H1 (cell line): ENCODE results near the gene C2orf92.

Source experiments
- CEBPB ChIP-seq: IDR thresholded peaks from 2 replicates; pipeline ENCODE4 v1.6.1; 2012; ENCODE audit warnings: low read depth, low read length
- CREB1 ChIP-seq: IDR thresholded peaks from 2 replicates; pipeline ENCODE4 v1.6.1; 2012; ENCODE audit warnings: inconsistent platforms
- EGR1 ChIP-seq: IDR thresholded peaks from 2 replicates; pipeline ENCODE4 v1.6.1; 2011; ENCODE audit warnings: low read depth, low read length, borderline replicate concordance
- EZH2 ChIP-seq: fragments of 200-600 bp; sonication (generic); IDR thresholded peaks from 2 replicates; pipeline ENCODE4 v1.7.1; 2012; ENCODE audit warnings: low read depth, mild to moderate bottlenecking, moderate library complexity, low read length, inconsistent platforms; ENCODE audit not compliant: severe bottlenecking
- JUN ChIP-seq: IDR thresholded peaks from 2 replicates; pipeline ENCODE4 v1.6.1; 2011; ENCODE audit warnings: low read depth, mild to moderate bottlenecking, improper control_type of control experiment, low read length
- NRF1 ChIP-seq: IDR thresholded peaks from 2 replicates; pipeline ENCODE4 v1.6.1; 2011; ENCODE audit warnings: mild to moderate bottlenecking, low read depth, low read length, improper control_type of control experiment
- POLR2AphosphoS5 ChIP-seq: IDR thresholded peaks from 2 replicates; pipeline ENCODE4 v1.6.1; 2011; ENCODE audit warnings: low read depth, low read length
- SP1 ChIP-seq: IDR thresholded peaks from 2 replicates; pipeline ENCODE4 v1.6.1; 2011; ENCODE audit warnings: low read depth, low read length
- SP2 ChIP-seq: IDR thresholded peaks from 2 replicates; pipeline ENCODE4 v1.6.1; 2012; ENCODE audit warnings: mild to moderate bottlenecking, low read length, inconsistent platforms
- ZNF274 ChIP-seq: IDR thresholded peaks from 2 replicates; pipeline ENCODE4 v1.7.0; 2012; ENCODE audit warnings: low read length, borderline replicate concordance; ENCODE audit errors: extremely low read depth
- TF ChIP-seq, protein P1 (sequence below), 3 experiments: IDR thresholded peaks; 1 replicate in 2 of 3; 2 replicates in 1 of 3; pipeline versions ENCODE4 v1.5.1 to v1.6.1; 2011; ENCODE audit warnings: low read length in 3 of 3, mild to moderate bottlenecking in 3 of 3, inconsistent platforms in 2 of 3, low read depth in 1 of 3, moderate library complexity in 1 of 3; ENCODE audit not compliant: insufficient read depth in 1 of 3; ENCODE audit errors: control extremely low read depth in 1 of 3
- TF ChIP-seq, protein P2 (sequence below): IDR thresholded peaks from 2 replicates; pipeline ENCODE4 v1.6.1; 2011; ENCODE audit warnings: low read length, improper control_type of control experiment

DNA sequence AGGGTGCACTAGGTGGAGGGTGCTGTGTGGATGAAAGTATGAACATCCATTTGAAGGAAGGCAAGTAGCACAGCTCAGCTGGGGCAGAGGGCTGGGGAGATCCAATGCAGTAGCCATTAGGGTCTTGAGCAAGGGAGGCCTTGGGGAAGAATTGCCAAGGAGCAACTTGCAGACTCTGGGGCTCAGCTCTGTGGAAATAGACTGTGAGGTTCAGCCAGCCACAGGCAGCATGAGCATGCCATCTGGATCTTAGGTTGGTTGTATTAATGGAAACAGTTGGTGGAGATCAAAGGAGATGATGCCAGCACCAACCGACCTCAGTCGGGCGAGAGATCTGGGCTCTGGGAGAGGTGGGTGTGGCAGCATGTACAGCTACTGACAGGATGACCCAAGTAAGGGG lies 49.4 kb downstream of the C2orf92 start:
- TF ChIP-seq EZH2, result no peak
- TF ChIP-seq, protein P1, sequence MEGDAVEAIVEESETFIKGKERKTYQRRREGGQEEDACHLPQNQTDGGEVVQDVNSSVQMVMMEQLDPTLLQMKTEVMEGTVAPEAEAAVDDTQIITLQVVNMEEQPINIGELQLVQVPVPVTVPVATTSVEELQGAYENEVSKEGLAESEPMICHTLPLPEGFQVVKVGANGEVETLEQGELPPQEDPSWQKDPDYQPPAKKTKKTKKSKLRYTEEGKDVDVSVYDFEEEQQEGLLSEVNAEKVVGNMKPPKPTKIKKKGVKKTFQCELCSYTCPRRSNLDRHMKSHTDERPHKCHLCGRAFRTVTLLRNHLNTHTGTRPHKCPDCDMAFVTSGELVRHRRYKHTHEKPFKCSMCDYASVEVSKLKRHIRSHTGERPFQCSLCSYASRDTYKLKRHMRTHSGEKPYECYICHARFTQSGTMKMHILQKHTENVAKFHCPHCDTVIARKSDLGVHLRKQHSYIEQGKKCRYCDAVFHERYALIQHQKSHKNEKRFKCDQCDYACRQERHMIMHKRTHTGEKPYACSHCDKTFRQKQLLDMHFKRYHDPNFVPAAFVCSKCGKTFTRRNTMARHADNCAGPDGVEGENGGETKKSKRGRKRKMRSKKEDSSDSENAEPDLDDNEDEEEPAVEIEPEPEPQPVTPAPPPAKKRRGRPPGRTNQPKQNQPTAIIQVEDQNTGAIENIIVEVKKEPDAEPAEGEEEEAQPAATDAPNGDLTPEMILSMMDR (IDR thresholded peaks at IDR 0.05; ENCODE audit: control extremely low read depth in 1 of 3, insufficient read depth in 1 of 3, low read depth in 1 of 3, low read length in 3 of 3), result no peak
- no peak for TF ChIP-seq ZNF274
- no peak for TF ChIP-seq POLR2AphosphoS5
- TF ChIP-seq SP2, result no peak
- TF ChIP-seq JUN, result no peak
- TF ChIP-seq, protein P2, sequence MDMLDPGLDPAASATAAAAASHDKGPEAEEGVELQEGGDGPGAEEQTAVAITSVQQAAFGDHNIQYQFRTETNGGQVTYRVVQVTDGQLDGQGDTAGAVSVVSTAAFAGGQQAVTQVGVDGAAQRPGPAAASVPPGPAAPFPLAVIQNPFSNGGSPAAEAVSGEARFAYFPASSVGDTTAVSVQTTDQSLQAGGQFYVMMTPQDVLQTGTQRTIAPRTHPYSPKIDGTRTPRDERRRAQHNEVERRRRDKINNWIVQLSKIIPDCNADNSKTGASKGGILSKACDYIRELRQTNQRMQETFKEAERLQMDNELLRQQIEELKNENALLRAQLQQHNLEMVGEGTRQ, result no peak
- TF ChIP-seq EGR1, result no peak
- no peak for TF ChIP-seq SP1
- no peak for TF ChIP-seq CREB1
- no peak for TF ChIP-seq NRF1
- no peak for TF ChIP-seq CEBPB
